Sigmoid colon (tissue), 7 donors: ENCODE data around the gene HSPA1A. TPM values are rescaled to one million over a fixed set of nuclear protein-coding genes. Genes with fewer than 3 reads are reported as not detected.

Experiments used
- DNase-seq: peaks from one replicate; pipeline ENCODE4 v3.0.0-alpha.2; 2019
- H3K27ac ChIP-seq, 4 donors: fragments of 200-600 bp; sonication (generic); one replicate each; pipeline ENCODE4 v1.5.1; 2016 to 2019; ENCODE audit warnings: mild to moderate bottlenecking in 1 of 4
- H3K27me3 ChIP-seq, 3 donors: fragments of 200-600 bp; sonication (generic); one replicate each; pipeline ENCODE4 v1.5.1; 2019; ENCODE audit warnings: mild to moderate bottlenecking in 1 of 3
- H3K36me3 ChIP-seq, 4 donors: fragments of 200-600 bp; sonication (generic); one replicate each; pipeline ENCODE4 v1.5.1; 2016 to 2019
- H3K4me1 ChIP-seq, 4 donors: fragments of 200-600 bp; sonication (generic); one replicate each; pipeline ENCODE4 v1.5.1; 2017 to 2019
- H3K4me3 ChIP-seq, 4 donors: fragments of 200-600 bp; sonication (generic); one replicate each; pipeline ENCODE4 v1.5.1; 2017 to 2019; ENCODE audit warnings: mild to moderate bottlenecking in 2 of 4, moderate library complexity in 1 of 4
- H3K9me3 ChIP-seq, 4 donors: fragments of 200-600 bp in 3 of 4; sonication (generic) in 3 of 4; one replicate each; pipeline versions ENCODE4 v1.5.1 to v1.6.1; 2013 to 2019
- CTCF ChIP-seq, 4 experiments: fragments of 450-650 bp in 3 of 4; fragments of 200-600 bp in 1 of 4; IDR thresholded peaks; one replicate each; pipeline ENCODE4 v1.5.1; 2016 to 2019; ENCODE audit warnings: antibody characterized with exemption in 4 of 4, mild to moderate bottlenecking in 3 of 4, moderate library complexity in 2 of 4
- EP300 ChIP-seq, 4 donors: sonication (generic); formaldehyde crosslinking; IDR thresholded peaks; one replicate each; pipeline ENCODE4 v1.6.1; 2017; ENCODE audit warnings: antibody characterized with exemption in 4 of 4
- POLR2A ChIP-seq, 2 donors: fragments of 450-650 bp; IDR thresholded peaks; one replicate each; pipeline ENCODE4 v1.6.1; 2016; ENCODE audit warnings: antibody characterized with exemption in 2 of 2, mild to moderate bottlenecking in 2 of 2, moderate library complexity in 2 of 2
- POLR2AphosphoS5 ChIP-seq, 4 donors: sonication (generic); formaldehyde crosslinking; IDR thresholded peaks; one replicate each; pipeline ENCODE4 v1.6.1; 2017; ENCODE audit warnings: antibody characterized with exemption in 4 of 4
- WGBS, 2 donors: extraction: QIAGEN DNeasy Blood & Tissue Kit; methylation state at CpG; one replicate each; pipeline ENCODE4 v1.1.7; 2013; 5-methylcytosine and 5-hydroxymethylcytosine counted together
- intact Hi-C: fragments of 100-400 bp; cut with DNase I; formaldehyde crosslinking; loops from one replicate; pipeline ENCODE4 v1.15.1; 2023
- polyA plus RNA-seq, 3 donors: library from polyadenylated mRNA; stranded (reverse); fragments of 200-250 nt; gene quantifications; one replicate each; pipeline ENCODE4 v1.2.3, GENCODE V29; 2013
- total RNA-seq, 4 donors: library from RNA; depleted of rRNA; stranded (reverse); fragments of >200 nt; gene quantifications; one replicate each; pipeline ENCODE4 v1.1.0, GENCODE V29; 2016
- donor health status: healthy with polysubstance abuse.
- donor health status: Bipolar disorder and iron deficiency.
- donor health status: healthy.

Gene HSPA1A
- total and polyA plus RNA-seq, 7 donors: 39.0 to 321 (median 147) TPM

DNA sequence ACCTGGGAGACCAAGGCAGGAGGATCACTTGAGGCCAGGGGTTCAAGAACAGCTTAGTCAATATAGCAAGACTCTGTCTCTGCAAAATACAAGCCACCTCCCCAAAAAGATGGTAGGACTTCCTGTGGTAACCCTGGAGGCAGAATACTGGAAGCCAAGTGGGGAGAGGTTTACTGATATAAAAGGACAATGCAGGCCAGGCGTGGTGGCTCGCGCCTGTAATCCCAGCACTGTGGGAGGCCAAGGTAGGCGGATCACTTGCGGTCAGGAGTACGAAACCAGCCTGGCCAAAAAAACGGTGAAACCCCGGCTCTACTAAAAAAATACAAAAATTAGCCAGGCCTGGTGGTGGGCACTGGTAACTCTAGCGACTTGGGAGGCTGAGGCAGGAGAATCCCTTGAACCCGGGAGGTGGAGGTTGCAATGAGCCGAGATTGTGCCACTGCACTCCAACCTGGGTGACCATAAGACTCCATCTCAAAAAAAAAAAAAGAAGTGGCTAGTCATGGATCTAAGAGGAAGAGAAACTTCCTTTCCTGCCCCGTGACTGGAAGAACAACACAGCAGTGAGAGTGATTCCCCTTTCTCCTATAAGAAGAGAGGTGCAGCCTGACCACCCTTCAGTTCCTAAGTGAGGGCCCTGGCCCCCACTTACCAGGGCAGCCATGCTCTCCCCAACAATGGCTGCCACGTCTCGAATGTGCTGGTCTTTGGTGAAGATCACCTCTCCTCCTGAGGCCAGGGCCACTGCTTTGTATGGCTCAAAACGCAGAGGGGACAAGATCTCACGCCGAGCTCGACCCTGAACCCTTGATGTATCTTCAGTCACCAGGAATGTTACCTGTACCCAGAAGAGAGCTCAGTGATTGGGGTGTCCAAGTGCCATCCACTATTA is 46.7 kb upstream of the HSPA1A start:
- Histone ChIP-seq H3K36me3 (no peaks in the 10 kb centered on the region), H3K4me1 (peaks cover 0 to 10% (median 7%) of the 10 kb centered on the region in 4 donors), H3K27ac (no peak overlapping the region), H3K9me3 (no peaks in the 10 kb centered on the region), H3K4me3 (no peak overlapping the region), H3K27me3 (peaks cover 0 to 14% (median 3%) of the 10 kb centered on the region in 3 donors)
- DNase-seq: no peak
- intact Hi-C loops: loop anchor here (1.0 kb wide), 1 partner anchor 88 kb away; no protein-coding TSS in a partner anchor
- 91% methylated on average over 18 of the region's 18 CpGs for WGBS, 2 donors
- no peak for TF ChIP-seq CTCF (IDR thresholded peaks at IDR 0.05)
- TF ChIP-seq POLR2AphosphoS5 (IDR thresholded peaks at IDR 0.05): no peak
- TF ChIP-seq POLR2A (IDR thresholded peaks at IDR 0.05): no peak

DNA sequence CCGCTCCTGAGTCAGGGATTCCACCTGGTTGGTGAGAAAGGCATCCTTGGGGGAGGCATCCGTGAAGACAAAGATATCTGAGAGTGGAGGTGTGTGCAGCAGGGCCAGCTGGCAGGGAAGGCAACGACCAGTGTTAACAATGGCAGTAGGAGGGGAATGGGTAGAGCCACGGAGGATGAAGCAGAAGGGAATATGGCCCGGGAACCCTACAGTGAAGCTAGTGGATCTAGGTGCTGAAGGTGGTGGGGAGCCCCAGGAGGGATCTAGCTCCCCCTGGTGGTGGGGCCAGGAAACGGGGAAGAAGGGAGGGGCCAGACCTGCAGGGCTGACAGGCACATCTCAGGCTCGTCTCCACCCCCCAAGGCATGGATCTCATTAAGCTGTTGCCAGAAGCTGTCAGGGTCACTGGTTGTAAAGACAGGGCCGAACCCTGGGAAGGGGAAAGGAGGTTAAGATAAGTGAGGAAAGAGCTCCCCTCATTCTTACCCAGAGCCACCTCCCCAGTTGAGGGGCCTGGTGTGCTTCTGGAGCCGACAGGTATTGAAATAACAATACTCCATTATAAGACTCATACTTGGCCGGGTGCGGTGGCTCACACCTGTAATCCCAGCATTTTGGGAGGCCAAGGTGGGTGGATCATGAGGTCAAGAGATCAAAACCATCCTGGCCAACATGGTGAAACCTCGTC is 45.5 kb upstream of the HSPA1A start:
- Histone ChIP-seq H3K9me3 (no peaks in the 10 kb centered on the region), H3K4me1 (peaks cover 0 to 10% (median 7%) of the 10 kb centered on the region in 4 donors), H3K27ac (no peak overlapping the region), H3K27me3 (peaks cover 0 to 14% (median 3%) of the 10 kb centered on the region in 3 donors), H3K4me3 (no peak overlapping the region), H3K36me3 (no peaks in the 10 kb centered on the region)
- intact Hi-C loops: loop anchor here (1.0 kb wide), 1 partner anchor 90 kb away; no protein-coding TSS in a partner anchor
- WGBS, 2 donors: 27 to 56% methylated on average over 12 of the region's 12 CpGs
- no peak for TF ChIP-seq POLR2AphosphoS5 (IDR thresholded peaks at IDR 0.05)
- TF ChIP-seq POLR2A (IDR thresholded peaks at IDR 0.05): no peak
- peak; percentile 32 to 83 (median 70) for TF ChIP-seq CTCF (IDR thresholded peaks at IDR 0.05)
- TF ChIP-seq EP300 (IDR thresholded peaks at IDR 0.05): no peak
- peak; percentile 80 for DNase-seq

- TF ChIP-seq POLR2A (IDR thresholded peaks at IDR 0.05) (no peak), EP300 (IDR thresholded peaks at IDR 0.05) (no peak), CTCF (IDR thresholded peaks at IDR 0.05) (no peak), POLR2AphosphoS5 (IDR thresholded peaks at IDR 0.05) (no peak)
- Histone ChIP-seq H3K4me1 (peaks cover 0 to 9% (median 7%) of the 10 kb centered on the region in 4 donors), H3K36me3 (no peaks in the 10 kb centered on the region), H3K27me3 (peaks cover 0 to 9% (median under 1%) of the 10 kb centered on the region in 3 donors), H3K27ac (no peak overlapping the region), H3K9me3 (no peaks in the 10 kb centered on the region), H3K4me3 (no peak overlapping the region)
- intact Hi-C loops: no loop called here
- DNase-seq: no peak
- WGBS, 2 donors: 30 to 69% methylated on average over 2 of the region's 2 CpGs
Observed at GRCh38 chr6:31770860-31771259, 44.5 kb upstream of the HSPA1A start.

GRCh38 chr6:31771992-31772358 is 43.4 kb upstream of the HSPA1A start:
- H3K4me3 ChIP-seq: no peak overlapping the region
- H3K36me3 ChIP-seq: no peaks in the 10 kb centered on the region
- no peaks in the 10 kb centered on the region for H3K27me3 ChIP-seq
- H3K9me3 ChIP-seq: no peaks in the 10 kb centered on the region
- DNase-seq: no peak
- no peak overlapping the region for H3K27ac ChIP-seq
- intact Hi-C loops: no loop called here
- WGBS, 2 donors: 67 to 74% methylated on average over 4 of the region's 4 CpGs
- TF ChIP-seq CTCF (IDR thresholded peaks at IDR 0.05) (no peak), EP300 (IDR thresholded peaks at IDR 0.05) (no peak), POLR2A (IDR thresholded peaks at IDR 0.05) (no peak), POLR2AphosphoS5 (IDR thresholded peaks at IDR 0.05) (no peak)
- H3K4me1 ChIP-seq: peaks cover 0 to 6% (median 4%) of the 10 kb centered on the region in 4 donors
